Body of pancreas (tissue), 4 donors: ENCODE results near the gene NUBP2.

Source experiments
- CTCF ChIP-seq, 7 experiments: fragments of 450-650 bp in 4 of 7; fragments of 200-600 bp in 3 of 7; sonication (generic) in 3 of 7; IDR thresholded peaks; one replicate each; pipeline ENCODE4 v1.5.1; 2016 to 2019; ENCODE audit warnings: antibody characterized with exemption in 7 of 7
- POLR2A ChIP-seq, 3 donors: fragments of 450-650 bp; IDR thresholded peaks; one replicate each; pipeline ENCODE4 v1.6.1; 2016; ENCODE audit warnings: antibody characterized with exemption in 3 of 3, mild to moderate bottlenecking in 2 of 3

GRCh38 chr16:1789643-1790045 lies 6.9 kb downstream of the NUBP2 start:
- TF ChIP-seq POLR2A (IDR thresholded peaks at IDR 0.05) = no peak
- TF ChIP-seq CTCF (IDR thresholded peaks at IDR 0.05) = no peak
